SK-N-SH treated with all-trans-retinoic acid at 6 μM for 48 hours (cell line): ENCODE data around the gene FANCE.
"Not testable (repeated sequence)": the region's sequence is repeated elsewhere in the genome, so short reads cannot be mapped to it uniquely, and the experiment has no call there.

Experiments
- ATAC-seq: fragments of 200-7000 bp; cut with Tn5 transposase; 3 replicates; pipeline ENCODE4 v1.9.1; 2020; ENCODE audit warnings: mild to moderate bottlenecking, moderate library complexity
- BACH2 ChIP-seq: fragments of 250-450 bp; sonication (Bioruptor Pico); IDR thresholded peaks from 2 replicates; pipeline ENCODE4 v1.9.0; 2021; ENCODE audit warnings: mild to moderate bottlenecking, borderline replicate concordance
- ESRRG ChIP-seq: fragments of 250-450 bp; sonication (Bioruptor Pico); IDR thresholded peaks from 2 replicates; pipeline ENCODE4 v1.6.1; 2021; ENCODE audit warnings: mild to moderate bottlenecking
- GLIS3 ChIP-seq: fragments of 250-450 bp; sonication (Bioruptor Pico); IDR thresholded peaks from 2 replicates; pipeline ENCODE4 v1.5.0; 2020; ENCODE audit warnings: mild to moderate bottlenecking, moderate library complexity
- ISL1 ChIP-seq: fragments of 250-450 bp; sonication (Bioruptor Pico); IDR thresholded peaks from 2 replicates; pipeline ENCODE4 v2.1.2; 2022; ENCODE audit warnings: mild to moderate bottlenecking, moderate library complexity
- PPARA ChIP-seq: fragments of 250-450 bp; sonication (Bioruptor Pico); IDR thresholded peaks from 2 replicates; pipeline ENCODE4 v1.5.0; 2020; ENCODE audit warnings: mild to moderate bottlenecking, borderline replicate concordance
- TCF4 ChIP-seq: fragments of 250-450 bp; sonication (Bioruptor Pico); IDR thresholded peaks from 2 replicates; pipeline ENCODE4 v1.8.0; 2021; ENCODE audit warnings: mild to moderate bottlenecking, moderate library complexity, borderline replicate concordance
- TOX ChIP-seq: fragments of 250-450 bp; sonication (Bioruptor Pico); IDR thresholded peaks from 2 replicates; pipeline ENCODE4 v1.8.0; 2021; ENCODE audit warnings: mild to moderate bottlenecking, moderate library complexity, borderline replicate concordance
- ZC3H10 ChIP-seq: fragments of 250-450 bp; sonication (Bioruptor Pico); IDR thresholded peaks from 2 replicates; pipeline ENCODE4 v1.5.1; 2021; ENCODE audit warnings: mild to moderate bottlenecking, moderate library complexity
- ZFP30 ChIP-seq: fragments of 450-650 bp; formaldehyde crosslinking; IDR thresholded peaks from 2 replicates; pipeline ENCODE4 v1.5.0; 2022; ENCODE audit warnings: mild to moderate bottlenecking, moderate library complexity
- ZNF70 ChIP-seq: fragments of 450-650 bp; formaldehyde crosslinking; IDR thresholded peaks from 2 replicates; pipeline ENCODE4 v1.5.0; 2020; ENCODE audit warnings: mild to moderate bottlenecking, moderate library complexity
- ZNF8 ChIP-seq: fragments of 450-650 bp; formaldehyde crosslinking; IDR thresholded peaks from 2 replicates; pipeline ENCODE4 v1.5.0; 2020; ENCODE audit warnings: mild to moderate bottlenecking, moderate library complexity
- TF ChIP-seq, protein P1 (sequence below): fragments of 250-450 bp; sonication (Bioruptor Pico); IDR thresholded peaks from 2 replicates; pipeline ENCODE4 v1.8.0; 2020; ENCODE audit warnings: mild to moderate bottlenecking, moderate library complexity, borderline replicate concordance
- TF ChIP-seq, protein P2 (sequence below): fragments of 250-450 bp; sonication (Bioruptor Pico); IDR thresholded peaks from 2 replicates; pipeline ENCODE4 v1.5.0; 2020; ENCODE audit warnings: mild to moderate bottlenecking, moderate library complexity

FANCE gene

DNA sequence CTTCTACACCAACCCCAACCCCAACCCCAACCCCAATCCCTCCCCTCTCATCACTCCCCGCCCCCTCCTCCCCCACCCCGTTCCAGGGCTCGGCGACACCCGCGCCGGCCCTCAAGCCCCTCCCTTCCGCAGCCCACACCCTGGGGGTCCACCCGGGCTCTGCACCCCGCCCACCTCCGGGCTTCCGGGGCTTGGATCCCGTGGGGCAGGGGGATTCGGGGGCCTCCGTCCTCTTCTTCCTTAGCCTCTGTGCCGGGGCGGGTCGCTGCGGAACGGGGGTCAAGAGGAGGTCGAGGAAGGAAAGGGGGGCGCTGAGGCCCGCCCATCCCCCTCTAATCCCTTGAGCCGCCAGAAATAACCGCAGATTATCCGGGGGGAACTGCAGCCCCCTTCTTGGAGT, 59.9 kb downstream of the FANCE start:
- ATAC-seq, result no peak
- TF ChIP-seq GLIS3 (CRISPR knock-in tag) (no peak), ZNF70 (CRISPR knock-in tag) (no peak), ZC3H10 (CRISPR knock-in tag) (no peak), TCF4 (CRISPR knock-in tag) (no peak), ZNF8 (CRISPR knock-in tag) (no peak)
- TF ChIP-seq, protein P1, sequence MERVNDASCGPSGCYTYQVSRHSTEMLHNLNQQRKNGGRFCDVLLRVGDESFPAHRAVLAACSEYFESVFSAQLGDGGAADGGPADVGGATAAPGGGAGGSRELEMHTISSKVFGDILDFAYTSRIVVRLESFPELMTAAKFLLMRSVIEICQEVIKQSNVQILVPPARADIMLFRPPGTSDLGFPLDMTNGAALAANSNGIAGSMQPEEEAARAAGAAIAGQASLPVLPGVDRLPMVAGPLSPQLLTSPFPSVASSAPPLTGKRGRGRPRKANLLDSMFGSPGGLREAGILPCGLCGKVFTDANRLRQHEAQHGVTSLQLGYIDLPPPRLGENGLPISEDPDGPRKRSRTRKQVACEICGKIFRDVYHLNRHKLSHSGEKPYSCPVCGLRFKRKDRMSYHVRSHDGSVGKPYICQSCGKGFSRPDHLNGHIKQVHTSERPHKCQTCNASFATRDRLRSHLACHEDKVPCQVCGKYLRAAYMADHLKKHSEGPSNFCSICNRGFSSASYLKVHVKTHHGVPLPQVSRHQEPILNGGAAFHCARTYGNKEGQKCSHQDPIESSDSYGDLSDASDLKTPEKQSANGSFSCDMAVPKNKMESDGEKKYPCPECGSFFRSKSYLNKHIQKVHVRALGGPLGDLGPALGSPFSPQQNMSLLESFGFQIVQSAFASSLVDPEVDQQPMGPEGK (CRISPR knock-in tag), result no peak
- TF ChIP-seq, protein P2, sequence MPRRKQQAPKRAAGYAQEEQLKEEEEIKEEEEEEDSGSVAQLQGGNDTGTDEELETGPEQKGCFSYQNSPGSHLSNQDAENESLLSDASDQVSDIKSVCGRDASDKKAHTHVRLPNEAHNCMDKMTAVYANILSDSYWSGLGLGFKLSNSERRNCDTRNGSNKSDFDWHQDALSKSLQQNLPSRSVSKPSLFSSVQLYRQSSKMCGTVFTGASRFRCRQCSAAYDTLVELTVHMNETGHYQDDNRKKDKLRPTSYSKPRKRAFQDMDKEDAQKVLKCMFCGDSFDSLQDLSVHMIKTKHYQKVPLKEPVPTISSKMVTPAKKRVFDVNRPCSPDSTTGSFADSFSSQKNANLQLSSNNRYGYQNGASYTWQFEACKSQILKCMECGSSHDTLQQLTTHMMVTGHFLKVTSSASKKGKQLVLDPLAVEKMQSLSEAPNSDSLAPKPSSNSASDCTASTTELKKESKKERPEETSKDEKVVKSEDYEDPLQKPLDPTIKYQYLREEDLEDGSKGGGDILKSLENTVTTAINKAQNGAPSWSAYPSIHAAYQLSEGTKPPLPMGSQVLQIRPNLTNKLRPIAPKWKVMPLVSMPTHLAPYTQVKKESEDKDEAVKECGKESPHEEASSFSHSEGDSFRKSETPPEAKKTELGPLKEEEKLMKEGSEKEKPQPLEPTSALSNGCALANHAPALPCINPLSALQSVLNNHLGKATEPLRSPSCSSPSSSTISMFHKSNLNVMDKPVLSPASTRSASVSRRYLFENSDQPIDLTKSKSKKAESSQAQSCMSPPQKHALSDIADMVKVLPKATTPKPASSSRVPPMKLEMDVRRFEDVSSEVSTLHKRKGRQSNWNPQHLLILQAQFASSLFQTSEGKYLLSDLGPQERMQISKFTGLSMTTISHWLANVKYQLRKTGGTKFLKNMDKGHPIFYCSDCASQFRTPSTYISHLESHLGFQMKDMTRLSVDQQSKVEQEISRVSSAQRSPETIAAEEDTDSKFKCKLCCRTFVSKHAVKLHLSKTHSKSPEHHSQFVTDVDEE (CRISPR knock-in tag), result no peak

DNA sequence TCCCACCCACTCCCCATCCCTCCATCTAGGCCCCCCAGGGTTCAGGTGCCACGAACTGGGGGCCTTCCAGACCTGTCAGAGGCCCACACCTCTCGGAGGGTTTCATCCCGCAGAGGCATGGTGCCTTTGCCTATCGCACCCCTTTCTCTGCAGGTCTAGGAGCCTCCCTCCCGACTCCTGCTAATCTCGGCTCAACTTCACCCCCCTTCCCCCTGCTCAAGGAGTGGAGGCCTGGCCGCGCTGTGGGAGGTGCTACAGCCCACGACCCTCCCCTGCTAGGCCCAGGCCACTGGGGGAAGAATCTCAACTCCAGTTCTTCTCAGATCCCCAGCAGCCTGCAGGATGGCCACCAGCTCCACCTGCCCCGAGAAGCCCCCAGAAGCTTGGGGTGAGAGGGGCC, 60.6 kb downstream of the FANCE start, which contains the start of gene TULP1:
TULP1 (minus strand) TSS at position 157 of the 400 bp plus-strand sequence; CDS start at position 119, 38 bp downstream.
- ATAC-seq, result no peak
- no peak for TF ChIP-seq ZC3H10 (CRISPR knock-in tag)
- no peak for TF ChIP-seq PPARA (CRISPR knock-in tag)
- TF ChIP-seq ISL1 (CRISPR knock-in tag), result no peak
- no peak for TF ChIP-seq ZFP30 (CRISPR knock-in tag)
- no peak for TF ChIP-seq ESRRG (CRISPR knock-in tag)
- TF ChIP-seq ZNF8 (CRISPR knock-in tag), result no peak
- no peak for TF ChIP-seq BACH2

DNA sequence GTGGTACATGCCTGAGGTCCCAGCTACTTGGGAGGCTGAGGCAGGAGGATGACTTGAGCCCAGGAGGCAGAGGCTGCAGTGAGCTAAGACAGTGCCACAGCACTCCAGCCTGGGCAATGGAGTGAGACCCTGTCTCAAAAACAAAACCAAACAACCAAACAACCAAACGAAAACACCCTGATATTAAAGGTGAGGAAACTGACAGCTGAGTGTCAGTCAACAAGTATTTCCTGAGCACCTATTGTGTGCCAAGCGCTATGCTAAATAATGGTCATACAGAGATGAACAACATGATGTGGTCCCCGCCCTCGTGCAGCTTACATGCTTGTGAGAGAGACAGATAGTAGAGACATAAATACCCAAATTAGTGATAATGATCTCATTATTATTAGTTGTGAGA, 62.4 kb downstream of the FANCE start:
- no peak for ATAC-seq
- TF ChIP-seq TOX (CRISPR knock-in tag) (no peak), BACH2 (no peak)
- TF ChIP-seq, all 23 proteins: peak for 0

DNA sequence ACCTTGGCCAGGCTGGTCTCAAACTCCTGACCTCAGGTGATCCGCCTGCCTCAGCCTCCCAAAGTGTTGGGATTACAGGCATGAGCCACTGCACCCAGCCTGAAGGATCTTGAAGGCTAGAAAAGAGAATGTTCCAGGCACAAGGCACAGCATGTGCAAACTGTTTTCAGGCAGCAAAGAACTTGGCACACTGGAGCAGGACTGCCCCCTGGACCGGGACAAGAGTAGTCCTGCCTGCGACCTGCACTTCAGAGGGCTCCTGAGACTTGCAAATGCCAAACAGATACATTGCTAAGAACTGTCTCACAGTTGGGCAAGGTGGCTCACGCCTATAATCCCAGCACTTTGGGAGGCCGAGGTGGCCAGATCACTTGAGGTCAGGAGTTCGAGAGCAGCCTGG, 63.8 kb downstream of the FANCE start:
- not testable (repeated sequence) for ATAC-seq
